Measurements from ENCODE around the gene EZR.

GRCh38 chr6:158815907-158816306, 3.3 kb downstream of the EZR start:
- TF ChIP-seq EZH2 (IDR thresholded peaks at IDR 0.05; ENCODE audit: low read length) (no peak), CTCF (optimal IDR thresholded peaks at IDR 0.05 in 1 of 3, IDR thresholded peaks at IDR 0.05 in 1 of 3, conservative IDR thresholded peaks at IDR 0.05 in 1 of 3; ENCODE audit: extremely low read depth in 1 of 3, insufficient read depth in 2 of 3, low read length in 3 of 3) (no peak)
